ENCODE data around the gene CLIC5.

Gene CLIC5

DNA sequence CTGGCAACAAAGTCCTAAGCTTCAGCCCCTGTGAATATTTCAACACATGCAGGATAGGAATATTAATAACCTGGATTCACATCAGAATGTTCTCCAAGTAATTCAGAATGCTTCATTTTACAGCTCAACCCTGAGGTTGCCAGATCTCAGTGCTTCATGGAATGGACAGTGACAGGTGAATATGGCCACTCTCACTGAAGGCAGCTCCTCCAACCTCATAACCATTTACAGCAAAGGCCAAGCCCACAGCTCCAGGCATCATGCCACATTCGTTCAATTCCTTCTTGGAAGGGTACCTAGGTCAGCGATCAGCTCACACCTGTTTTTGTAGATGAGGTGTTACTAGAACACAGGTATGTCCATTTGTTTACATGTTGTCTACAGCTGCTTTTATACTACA lies 17.1 kb downstream of the CLIC5 start:
- DNase-seq (ENCODE audit: low spot score) (no peak), FAIRE-seq (no peak)

DNA sequence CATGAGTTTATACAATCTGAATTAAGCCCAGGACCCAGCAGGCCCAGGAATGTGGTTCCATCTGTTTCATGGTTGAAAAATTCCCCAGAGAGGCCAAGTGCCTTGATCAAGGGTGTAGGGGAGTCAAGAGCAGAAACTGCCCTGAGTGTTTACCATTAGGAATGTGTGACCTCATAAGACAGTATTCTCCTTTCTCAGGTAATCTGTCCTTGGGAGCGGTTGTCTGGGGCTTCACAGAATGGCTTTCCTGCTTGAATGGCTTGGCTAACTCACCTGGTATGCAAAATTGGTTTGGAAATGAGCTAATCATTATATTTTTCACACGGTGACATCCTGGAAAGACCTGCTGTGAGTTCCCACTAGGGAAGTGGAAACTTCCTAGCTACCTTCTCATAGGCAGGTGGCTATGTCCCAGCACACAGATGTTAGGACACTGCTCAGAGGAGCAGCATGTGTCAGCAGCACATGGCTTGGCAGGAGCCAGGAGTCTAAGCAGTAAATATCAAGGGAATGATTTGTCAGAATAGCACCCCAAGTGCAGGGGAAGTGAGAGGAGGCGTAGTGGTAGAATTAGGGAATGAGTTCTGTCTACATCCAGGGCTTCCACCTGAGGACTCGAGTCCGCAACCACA lies 17.7 kb downstream of the CLIC5 start:
- no peak for FAIRE-seq
- no peak for DNase-seq (ENCODE audit: low spot score)

DNA sequence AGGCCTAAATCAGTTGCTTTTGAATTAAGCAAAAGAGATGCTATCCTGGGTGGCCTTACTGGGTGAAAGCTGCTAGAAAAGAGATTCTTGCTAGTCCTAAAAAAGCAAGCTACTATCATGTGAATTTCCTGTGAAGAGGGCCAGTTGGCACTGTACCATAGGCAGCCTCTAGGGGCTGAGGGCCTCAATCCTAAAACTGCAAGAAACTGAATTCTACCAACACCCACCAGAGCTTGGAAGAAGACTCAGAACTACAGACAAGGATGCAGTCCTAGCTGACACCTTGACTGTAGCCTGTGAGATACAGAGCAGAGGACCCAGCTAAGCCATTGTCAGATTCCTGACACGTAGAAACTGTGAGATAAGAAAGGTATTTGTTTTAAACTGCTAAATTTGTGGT lies 24.5 kb downstream of the CLIC5 start:
- FAIRE-seq = no peak
- no peak for DNase-seq (ENCODE audit: low spot score)

DNA sequence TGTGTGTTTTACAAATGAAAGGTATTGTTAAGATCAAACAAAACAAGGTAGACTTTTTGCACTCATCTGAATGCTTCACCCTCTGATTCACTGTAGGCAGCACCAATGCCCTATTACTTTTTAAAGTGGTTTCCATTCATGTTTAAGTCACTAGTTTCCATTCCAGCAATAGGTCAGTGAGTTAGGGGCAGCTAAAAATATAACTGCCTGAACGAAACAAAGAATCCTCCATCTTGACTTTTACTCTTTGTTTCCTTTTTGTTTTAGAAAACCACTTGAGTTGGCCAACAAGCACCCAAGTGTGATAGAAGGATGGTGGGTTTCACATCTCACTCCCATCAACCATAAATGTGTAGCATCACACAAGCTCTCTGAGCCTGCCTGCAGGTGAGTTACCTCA lies 25.5 kb downstream of the CLIC5 start:
- no peak for FAIRE-seq
- no peak for DNase-seq (ENCODE audit: low spot score)

DNA sequence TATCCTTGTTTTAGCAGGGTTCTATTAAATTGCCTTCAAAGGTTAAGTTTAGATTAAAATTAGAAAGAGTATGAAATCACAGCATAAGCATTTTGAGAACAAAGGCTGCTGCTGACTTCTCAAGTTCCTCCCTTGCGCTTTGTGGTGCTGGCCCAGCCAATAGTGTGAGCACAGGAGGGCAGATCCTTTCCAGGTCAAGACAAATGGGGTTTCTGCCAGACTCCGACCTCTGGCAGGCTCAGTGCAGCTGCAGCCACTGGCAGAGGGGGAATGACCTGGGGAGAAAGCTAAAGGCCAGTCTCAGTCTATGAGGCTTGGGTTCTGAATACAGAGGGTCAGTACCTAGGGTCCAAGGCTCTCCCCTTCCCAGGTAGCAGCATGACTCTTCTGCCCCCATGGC lies 27.0 kb downstream of the CLIC5 start:
- DNase-seq (ENCODE audit: low spot score) (no peak), FAIRE-seq (no peak)

DNA sequence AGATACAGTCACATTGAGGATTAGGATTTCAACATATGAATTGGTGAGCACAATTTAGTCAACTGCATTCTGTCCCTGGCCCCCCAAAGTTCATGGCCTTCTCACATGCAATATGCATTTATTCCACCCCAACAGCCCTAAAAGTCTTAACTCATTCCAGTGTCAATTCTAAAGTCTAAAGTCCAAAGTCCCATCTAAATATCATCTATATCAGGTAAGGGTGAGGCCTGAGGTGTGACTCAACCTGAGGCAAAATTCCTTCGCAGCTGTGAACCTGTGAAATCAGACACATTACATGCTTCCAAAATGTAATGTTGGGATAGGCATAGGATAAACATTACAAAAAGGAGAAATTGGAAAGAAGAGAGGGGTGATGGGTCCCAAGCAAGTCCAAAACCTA lies 27.8 kb downstream of the CLIC5 start:
- FAIRE-seq = no peak
- DNase-seq (ENCODE audit: low spot score) = no peak

DNA sequence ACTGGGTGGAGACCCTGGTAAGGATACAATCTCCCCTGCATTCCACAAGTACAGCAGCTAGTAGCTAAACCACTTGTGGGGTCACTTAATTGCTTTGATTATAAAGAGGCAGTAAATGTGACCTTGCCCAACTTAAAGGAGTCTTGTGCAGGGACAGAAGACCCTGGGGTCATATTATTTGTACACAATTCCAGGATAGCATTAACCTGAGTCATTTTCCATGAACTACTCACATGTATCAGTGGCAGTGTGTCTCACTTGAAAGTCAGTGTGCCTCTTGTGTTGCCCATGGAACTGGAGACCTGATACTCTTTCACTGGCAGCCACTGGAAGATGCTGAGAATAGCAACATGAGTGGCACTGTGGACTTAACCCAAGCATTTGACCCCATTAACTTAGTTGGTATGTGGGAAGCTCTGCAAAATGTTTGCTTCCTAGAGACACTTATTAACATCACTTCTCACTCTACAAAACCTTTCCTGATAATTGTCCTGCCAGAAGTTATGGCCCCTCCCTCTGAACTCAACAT lies 28.9 kb downstream of the CLIC5 start:
- no peak for FAIRE-seq

DNA sequence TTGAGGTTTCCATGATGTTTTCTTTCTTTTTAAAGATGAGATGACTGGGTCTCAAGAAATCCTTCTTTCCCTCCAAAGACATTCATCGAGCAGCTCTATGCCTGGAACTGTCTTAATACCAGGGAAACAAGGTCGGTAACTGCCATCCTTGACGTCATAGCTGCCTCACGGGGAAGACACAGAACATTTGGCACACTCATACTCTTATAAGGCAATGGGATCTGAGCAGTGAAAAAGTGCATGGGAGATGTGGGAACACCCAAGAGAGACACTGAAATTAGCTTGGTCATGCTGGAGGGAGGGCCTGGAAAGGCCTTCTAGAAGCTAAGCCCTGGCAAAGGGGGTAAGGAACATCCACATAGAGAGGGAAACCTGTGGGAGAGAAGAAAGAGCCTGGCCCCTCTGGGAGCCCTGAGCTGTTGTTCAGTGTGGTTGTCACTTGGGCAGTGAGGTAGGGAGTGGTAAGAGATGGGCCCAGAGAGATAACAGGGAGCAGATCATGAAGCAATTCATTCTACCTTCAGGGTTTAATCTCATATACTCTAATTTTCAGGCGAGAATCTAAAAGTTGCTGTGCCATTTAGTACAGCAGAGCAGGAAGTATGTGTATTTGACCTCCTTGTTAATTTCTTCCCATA lies 30.8 kb downstream of the CLIC5 start:
- DNase-seq (ENCODE audit: low spot score) (no peak), FAIRE-seq (no peak)

More for the DNA sequence above, 28.9 kb downstream of the CLIC5 start:
- no peak for DNase-seq (ENCODE audit: low spot score)

DNA sequence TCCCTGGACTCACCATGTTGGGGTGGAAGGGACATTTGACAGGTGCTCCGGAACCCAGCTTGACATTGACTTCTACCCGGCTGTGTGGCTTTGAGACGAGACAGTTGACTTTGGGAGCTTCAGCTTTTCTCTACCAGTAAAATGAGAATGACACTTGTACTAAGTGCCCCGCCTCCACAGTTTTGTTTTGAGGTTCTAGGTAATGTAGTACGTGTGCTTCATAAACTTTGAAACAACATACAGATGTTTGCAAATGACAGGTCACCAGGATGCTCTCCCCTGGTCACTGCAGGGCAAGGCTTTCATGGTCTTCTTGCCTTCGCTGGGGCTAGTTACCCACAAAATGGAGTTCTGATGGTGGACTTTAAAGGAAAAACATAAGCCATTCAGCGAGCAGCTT lies 31.3 kb downstream of the CLIC5 start:
- FAIRE-seq = no peak
- no peak for DNase-seq (ENCODE audit: low spot score)

DNA sequence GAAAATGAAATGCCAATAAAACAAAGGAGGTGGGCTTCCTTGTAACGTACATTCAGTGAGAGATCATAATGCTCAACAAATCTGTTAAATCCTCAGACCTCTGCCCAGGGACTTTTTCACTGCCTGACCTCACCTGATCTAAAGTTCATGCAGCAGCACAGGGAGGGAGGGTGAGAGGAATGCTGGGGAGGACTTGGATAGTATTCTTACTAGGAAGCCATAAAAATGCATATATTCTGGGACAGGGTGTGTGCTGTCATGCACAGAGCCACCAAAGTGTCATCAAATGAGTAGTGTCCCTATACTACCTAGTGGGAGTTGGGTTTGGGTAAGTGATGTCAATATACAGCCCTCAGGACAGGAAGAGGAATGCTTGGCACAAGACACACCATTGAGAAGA lies 32.6 kb downstream of the CLIC5 start:
- FAIRE-seq = no peak
- no peak for DNase-seq (ENCODE audit: low spot score)

DNA sequence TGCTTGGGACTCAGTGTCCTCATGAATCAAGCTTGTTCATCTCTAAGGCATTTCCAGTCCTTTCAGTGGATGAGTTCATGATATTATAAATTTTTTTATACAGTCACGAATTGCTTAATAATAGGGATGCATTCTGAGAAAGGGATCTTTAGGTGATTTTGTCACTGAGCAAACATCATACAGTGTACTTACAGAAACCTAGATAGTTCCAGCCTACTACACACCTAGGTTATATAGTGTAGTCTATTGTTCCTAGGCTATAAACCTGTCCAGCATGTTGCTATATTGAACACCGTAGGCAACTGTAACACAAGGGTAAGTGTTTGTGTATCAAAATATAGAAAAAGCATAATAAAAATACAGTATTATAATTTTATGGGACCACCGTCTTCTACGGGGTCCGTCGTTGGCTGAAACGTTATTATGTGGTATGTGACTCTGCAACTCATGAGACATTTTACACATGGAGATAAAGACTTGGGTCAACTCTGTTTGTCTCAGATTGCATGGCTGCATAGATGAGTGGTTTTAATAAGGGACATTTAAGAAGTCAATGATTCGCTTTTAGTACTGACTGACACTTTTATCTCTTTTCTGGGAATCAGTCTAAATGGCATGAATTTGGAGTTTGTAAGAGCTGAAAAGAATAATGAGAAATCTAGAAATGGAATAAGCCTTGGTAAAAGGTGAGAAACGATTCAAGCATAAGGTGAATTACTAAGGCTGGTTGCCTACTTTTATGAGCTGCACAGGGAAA lies 33.2 kb downstream of the CLIC5 start:
- FAIRE-seq = no peak
- DNase-seq (ENCODE audit: low spot score) = no peak

DNA sequence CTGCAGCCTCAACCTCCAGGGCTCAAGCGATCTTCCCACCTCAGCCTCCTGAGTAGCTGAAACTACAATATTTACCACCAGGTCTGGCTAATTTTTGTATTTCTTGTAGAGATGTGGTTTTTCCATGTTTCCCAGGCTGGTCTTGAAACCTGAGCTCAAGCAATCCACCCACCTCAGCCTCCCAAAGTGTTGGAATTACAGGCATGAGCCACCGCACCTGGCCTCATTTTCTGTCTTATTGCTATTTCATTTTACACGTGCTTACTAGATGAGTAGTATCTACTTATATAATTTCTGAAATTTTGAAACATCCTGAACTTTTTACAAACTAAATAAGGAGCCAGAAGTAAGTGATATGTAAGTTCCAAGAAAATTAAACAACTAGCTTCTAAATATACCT lies 34.6 kb downstream of the CLIC5 start:
- DNase-seq (ENCODE audit: low spot score) (no peak), FAIRE-seq (no peak)

DNA sequence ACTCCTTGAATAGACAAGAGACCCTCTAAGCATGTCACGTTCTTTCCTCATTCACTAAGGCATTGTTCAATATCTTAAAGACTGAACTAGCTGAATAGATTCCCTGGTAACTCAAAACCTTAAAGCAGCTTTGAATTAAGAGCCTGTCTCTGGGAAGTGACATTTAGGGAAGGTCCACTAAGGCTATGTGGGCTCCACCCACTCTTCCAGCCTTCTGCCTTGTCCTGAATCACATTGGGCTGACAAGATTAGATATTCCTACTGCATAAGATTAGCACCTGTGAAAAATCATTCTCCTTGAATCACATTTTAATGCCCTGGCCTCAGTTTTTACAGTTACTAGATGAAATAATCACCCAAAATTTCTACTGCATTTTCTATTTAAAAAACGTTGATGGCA lies 36.3 kb downstream of the CLIC5 start:
- FAIRE-seq (no peak), DNase-seq (ENCODE audit: low spot score) (no peak)

DNA sequence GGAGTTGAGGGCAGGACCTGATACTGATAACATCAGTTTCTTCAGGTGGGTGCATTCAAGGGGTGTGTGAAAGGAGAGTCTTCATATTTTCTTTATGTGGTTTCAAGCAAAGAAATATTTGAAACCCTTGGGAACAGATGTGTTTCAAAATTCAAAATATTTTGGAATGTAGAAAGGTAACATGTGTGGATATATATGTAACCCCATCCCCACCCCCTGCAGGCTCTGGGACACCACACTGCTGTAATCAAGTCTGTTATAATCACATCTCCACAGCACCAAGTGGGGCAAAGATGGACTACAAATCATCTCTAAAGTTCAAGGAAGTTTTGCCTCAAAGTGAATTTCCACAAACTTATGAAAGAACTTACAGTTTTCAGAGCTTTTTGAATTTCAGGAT lies 41.1 kb downstream of the CLIC5 start:
- DNase-seq (ENCODE audit: low spot score) = no peak
- FAIRE-seq = no peak

DNA sequence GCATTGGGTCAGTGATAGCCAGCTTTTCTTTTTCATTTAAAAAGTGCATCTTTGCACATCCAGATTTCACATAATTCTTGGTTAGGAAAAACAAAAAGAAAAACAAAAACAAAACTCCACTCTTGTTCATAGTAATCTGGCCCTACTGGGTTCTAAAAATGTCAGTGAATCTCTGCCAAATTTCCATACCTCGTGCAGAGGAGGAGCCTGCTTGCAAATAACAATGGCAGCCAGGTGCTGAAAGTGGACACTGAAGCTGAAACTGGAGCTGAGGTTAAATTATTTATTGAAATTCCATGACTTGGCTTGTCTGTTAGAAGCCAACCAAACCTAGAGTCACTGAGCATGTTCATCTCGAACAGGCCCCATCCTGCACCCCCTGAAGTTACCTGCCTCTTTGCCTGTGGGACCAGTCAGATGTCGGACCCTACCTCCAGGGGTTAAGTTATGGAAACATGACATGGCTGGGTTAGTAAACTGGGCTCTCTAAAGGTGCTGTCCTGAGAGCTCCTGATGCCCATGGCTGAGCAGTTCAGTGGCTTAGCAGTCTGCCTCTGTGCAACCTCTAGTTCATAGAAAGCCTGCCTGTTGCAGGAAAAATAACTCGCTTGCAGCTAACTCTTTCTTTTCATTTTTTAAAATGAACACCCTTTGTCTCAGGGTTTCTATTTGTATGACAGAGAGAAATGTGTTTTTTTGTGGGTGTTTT lies 42.7 kb downstream of the CLIC5 start:
- DNase-seq (ENCODE audit: low spot score) (no peak), FAIRE-seq (no peak)

DNA sequence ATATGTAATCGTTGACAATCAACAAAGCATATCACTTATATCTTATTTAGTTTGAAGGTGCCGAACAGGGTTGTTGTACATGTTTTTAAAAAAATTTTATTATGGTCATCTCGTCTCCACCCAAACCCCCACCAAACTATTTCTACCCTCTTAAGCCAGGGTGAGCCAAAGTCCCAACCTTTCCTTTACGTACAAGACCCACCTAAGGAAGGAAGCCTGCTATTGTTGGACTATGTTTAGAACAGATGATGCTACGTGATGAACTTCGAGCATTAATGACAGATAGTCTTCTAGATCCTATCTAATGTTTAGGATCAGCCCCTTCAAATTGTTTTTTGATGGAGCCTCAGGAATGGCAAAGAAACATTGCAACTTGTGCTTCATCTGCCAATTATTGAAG lies 44.4 kb downstream of the CLIC5 start:
- no peak for FAIRE-seq
- DNase-seq (ENCODE audit: low spot score) = no peak

DNA sequence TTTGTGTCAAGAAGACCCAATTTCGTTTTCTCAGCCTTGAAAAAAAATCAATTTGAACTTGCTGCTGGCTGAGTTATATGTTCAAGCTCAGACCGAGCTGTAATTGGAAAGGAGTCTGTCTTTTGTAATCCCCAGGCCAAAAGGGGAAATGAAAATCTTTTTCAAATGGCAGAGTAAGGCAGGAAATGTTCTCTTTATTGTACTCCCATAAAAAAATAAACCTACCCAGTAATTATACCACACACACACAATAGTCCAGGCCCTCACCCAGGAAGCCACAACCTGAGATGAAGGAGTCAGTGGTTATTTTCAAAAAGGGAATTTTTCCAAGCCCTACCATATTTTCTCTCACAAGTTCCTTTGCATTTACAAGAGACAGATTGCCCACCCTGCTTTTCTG lies 45.3 kb downstream of the CLIC5 start:
- FAIRE-seq = no peak

DNA sequence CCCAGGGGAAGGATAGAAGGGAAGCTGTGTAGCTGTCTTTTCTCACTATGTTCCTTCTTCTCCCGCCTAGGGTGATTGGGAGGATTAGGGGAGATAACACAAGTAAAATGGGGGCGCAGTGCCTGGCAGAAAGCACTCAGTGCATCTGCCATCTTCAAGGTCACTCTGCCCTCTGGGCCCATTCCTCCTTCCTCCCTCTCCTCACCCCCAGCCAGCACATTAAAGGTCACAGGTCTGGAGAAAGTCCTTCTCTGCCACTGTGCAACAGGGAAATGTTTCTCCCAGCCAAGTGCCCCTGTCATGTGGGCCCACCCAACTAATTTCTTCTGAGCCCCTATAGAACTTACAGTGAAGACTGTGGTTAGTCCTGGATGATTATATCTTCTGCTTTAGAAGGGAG lies 45.8 kb downstream of the CLIC5 start:
- DNase-seq (ENCODE audit: low spot score) = no peak

More for the DNA sequence above, 45.3 kb downstream of the CLIC5 start:
- DNase-seq (ENCODE audit: low spot score) = no peak

DNA sequence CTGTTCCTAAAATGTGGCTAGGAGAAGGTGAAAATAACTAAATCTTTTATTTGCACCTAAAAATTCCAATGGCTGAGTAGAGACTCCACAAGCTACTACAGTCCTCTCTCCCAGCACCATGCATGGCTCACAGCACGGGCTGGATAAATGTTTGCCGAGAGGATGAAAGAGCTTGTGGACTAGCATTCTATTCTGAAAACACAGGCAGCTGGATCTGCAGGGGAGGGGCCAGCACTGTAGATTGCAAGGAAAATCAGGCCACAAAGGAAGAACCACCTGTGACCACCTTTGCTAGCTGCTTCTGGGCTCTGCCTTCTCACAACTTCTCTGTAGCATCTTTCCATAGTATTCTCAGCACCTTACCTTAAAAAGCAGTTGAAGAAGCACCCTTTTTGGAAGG lies 46.6 kb downstream of the CLIC5 start:
- FAIRE-seq = no peak
- DNase-seq (ENCODE audit: low spot score) = no peak

More for the DNA sequence above, 45.8 kb downstream of the CLIC5 start:
- no peak for FAIRE-seq

DNA sequence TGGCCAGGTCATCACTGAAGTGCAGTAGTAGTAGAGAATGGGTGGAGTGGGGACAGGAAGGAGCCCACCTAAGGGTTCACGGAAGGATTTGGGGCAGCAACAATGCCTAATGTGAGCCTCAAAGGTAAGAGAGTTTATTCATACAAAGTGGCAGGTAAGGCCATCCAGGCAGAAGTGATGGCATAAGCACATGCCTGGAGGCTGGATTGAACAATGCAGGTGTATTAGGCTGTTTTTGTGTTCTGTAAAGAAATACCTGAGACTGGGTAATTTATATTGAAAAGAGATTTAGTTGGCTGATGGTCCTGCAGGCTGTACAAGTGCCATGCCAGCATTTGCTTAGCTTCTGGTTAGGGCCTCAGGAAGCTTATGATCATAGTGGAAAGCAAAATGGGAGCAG lies 48.3 kb downstream of the CLIC5 start:
- FAIRE-seq = peak; percentile 30

DNA sequence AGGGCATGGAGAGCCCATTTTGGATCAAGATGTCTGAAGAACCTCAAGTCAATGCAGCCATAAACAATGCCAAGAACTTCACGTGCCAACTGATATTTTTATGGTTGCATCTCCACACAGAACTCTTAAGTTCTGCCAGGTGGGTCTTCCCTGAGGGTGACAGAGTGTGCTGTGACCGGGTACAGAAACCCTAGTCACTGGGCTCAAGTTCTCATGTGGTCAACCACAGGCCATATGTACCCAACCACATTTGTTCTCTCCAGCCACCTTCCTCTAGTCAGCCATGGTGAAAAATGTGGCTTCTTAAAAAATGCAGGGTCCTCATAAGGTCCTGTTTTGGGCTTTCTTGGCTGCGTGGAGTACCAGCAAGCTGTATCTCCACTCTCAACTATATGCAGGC lies 48.9 kb downstream of the CLIC5 start:
- DNase-seq (ENCODE audit: low spot score) (no peak), FAIRE-seq (no peak)

More for the DNA sequence above, 48.3 kb downstream of the CLIC5 start:
- DNase-seq (ENCODE audit: low spot score) = no peak

DNA sequence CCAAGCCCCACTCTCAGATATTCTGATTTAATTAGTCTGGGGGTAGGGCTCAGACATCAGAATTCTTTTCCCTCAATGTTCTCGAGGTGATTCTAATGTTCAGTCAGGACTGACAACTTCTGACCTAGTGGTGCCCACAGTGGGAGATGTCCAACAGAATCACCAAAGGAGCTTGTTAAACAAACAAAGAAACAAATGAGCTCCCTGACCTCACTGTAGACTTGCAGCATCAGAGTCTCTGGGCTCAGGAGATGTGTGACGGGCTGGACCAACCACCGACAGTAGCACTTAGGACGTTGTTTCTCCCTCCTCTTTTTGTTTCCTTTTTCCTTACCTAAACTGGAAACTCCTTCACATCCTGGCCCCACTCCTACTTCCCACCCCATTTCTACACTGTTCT lies 49.3 kb downstream of the CLIC5 start:
- DNase-seq (ENCODE audit: low spot score) (no peak), FAIRE-seq (no peak)

Measured in urothelium cell line (cell line).